HG02943 (cell line): Measurements from ENCODE around the gene BBS5.
"Not testable (repeated sequence)": the region's sequence is repeated elsewhere in the genome, so short reads cannot be mapped to it uniquely, and the experiment has no call there.

Source experiments
- ATAC-seq: cut with Tn5 transposase; IDR thresholded peaks from one replicate; pipeline ENCODE4 v1.9.1; 2021; ENCODE audit warnings: mild to moderate bottlenecking, low read depth, moderate library complexity; ENCODE audit not compliant: unreplicated experiment

BBS5 gene

DNA sequence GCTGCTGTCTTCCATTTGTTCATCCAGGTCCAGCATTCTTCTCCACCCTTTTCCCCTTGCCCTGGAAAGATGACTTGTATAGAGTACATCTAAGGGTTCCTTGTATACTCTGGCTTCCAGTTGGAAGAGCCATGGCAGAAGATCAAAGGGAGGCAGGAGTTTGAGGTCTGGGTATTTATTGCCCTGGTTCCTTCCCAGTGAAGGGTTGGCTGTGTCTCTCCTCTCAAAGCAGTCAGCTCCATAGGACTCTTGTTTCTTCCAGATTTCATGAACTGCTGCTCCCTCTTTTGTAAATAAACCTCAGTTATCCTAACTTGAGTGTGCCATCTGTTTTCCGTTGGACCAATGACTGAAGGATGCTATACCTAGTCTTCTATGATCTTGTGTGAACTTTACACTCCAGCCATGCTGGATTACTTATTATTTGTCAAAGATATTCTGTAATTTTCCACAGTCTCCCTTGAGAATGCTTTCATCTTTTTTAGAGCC lies 6.4 kb downstream of the BBS5 start:
- no peak for ATAC-seq

DNA sequence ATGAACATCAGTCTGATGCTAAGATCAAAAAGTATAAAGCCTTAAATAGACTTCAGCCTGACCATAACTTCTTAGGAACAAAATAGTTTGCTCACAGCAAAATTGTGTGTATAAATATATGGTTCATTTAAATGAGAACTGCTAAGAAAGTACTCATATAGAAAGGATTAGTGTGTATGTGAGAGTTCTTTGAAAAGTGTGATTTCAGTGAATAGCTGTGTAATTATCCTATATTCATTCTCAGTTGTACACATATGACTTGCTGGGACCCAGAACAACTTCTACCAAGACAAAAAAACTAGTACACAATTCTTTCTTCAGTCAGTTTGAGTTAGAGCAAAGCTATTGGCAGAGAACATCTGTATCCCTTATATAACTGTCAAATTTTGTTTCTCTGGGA lies 7.2 kb downstream of the BBS5 start:
- no peak for ATAC-seq

DNA sequence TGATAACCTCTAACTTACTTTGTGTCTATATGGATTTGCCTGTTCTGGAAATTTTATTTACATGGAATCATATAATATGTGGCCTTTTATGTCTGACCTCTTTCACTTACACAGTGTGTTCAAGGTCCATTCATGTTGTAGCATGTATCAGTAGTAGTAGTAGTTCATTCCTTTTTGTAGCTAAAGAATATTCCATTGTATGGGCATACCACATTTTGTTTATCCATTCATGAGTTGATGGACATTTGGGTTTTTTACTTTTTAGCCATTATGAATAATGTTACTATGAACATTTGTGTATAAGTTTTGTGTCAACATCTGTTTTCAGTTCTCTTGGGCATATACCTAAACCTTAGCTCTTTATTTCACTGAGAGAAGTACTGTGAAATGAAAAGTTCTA lies 11.5 kb downstream of the BBS5 start:
- ATAC-seq, result no peak

DNA sequence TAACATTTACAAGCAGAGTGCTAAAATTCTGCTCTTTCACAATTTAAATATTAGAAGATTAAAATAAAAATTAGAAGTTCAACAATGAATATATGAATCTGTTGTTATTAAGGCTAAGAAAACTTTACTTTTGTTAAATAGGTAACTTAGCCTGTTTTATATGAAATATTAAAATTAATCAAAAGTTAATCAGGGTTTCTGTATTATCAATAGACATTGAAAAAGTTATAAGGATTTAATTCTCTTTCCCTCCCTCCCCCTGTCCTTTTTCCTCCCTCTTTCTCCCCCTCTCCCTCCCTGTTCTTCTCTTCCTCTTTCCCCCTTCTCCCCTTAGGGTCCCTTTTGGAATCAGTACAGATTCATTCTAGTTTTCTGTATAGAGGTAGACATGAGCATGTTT lies 12.1 kb downstream of the BBS5 start:
- ATAC-seq, result no peak

DNA sequence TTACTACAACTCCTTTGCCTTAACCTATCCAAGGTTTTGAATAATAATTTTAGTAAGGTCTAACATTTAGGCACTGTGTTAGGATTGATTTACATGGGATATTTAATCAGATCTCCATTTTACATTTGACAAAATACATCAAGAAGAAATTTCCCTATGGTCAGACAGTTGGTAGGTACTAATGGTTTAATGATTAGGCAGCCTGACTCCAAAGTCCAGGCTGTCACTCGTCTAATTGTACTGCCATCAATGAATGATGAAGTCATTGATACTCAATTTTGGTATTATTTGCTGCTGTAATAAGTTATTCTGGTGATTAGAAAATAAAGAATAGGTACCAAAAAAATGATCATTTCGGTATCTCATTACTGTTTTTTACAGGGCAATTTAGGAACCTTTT lies 14.1 kb downstream of the BBS5 start:
- no peak for ATAC-seq

DNA sequence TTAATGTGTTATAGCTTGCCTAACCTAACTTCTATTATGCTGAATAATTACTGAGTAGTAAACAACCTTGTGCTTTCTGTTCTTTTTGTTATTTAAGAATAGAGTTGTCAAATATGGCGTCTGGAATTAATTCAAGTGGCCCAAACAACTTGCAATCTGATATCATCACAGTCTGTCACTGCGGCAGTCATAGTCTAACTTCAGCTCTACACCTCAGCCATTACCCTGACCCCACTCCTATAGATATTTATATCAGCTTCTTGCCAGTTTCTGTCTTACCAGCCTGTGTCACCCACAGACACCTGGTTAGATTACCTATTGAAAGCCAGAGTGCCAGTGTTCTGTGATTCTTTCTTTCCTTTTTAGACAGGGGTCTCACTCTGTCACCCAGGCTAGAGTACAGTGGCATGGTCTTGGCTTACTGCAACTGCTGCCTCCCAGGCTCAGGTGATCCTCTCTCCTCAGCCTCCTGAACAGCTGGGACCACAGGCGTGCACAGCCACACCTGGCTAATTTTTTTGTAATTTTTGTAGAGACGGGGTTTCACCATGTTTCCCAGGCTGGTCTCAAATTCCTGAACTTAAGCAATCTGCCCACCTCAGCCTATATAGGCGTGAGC lies 16.1 kb downstream of the BBS5 start:
- ATAC-seq, result no peak

DNA sequence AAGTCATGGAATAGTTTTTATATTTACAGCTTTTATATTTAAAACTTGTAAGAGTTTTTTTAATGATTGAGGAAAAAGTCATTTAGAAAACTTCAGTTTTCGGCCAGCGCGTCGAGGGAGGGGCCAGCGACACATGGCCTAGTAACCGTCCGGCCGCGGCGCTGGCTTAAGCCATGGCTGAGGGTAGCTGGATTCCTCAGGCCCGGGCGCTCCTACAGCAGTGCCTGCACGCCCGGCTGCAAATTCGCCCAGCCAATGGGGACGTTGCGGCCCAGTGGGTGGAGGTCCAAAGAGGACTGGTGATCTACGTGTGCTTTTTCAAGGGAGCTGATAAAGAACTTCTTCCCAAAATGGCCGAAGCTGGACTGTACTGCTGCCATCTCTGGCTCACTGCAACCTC lies 25.4 kb downstream of the BBS5 start:
- ATAC-seq, result no peak

DNA sequence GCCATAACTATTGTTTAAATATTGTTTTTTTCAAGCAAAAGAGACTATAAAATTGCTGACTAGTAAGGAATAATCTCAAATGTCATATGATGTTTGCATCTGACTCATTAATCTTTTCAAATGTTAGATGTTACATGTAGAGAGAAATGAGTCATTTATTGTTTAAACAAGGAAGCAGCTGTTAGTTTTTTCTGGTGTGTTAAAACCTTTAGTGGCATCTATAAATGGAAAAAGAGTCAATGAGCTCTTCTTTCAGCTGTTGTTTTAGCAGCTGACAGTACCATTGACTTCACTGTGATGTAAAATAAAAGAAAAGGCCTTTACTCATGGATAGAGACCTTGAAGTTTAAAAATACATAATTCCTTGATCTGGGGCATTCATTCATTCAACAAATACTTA lies 28.4 kb downstream of the BBS5 start:
- ATAC-seq, result no peak

DNA sequence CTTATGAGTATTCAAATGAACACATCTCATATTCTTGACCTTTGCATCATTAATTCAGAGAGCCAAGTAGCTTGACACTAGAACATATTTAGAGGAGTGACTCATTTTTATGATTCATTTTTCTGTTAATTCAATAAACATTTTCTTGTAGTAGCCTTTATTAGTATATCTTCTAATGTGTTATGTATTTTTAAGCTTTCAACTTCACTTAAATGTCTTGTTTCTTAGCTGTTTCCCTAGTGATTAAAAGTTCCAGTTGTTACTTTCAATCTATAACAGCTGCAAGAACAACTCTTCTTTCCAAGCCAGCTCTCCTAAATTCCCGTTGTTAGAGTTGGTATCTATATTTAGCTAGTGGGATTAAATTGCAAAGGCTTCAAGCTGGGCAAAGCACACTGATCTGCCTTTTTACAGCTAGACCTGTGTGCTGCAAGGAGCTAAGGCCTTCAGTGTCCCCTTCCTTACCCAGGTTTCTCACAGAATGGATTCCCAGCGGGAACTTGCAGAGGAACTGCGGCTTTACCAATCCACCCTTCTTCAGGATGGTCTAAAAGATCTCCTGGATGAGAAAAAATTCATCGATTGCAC lies 30.1 kb downstream of the BBS5 start, which contains the start of gene KLHL41:
Gene KLHL41, plus strand, starts transcription at position 405 of the 588 bp plus-strand sequence. Its CDS starts 77 bp downstream, at position 482.
- ATAC-seq, result no peak

DNA sequence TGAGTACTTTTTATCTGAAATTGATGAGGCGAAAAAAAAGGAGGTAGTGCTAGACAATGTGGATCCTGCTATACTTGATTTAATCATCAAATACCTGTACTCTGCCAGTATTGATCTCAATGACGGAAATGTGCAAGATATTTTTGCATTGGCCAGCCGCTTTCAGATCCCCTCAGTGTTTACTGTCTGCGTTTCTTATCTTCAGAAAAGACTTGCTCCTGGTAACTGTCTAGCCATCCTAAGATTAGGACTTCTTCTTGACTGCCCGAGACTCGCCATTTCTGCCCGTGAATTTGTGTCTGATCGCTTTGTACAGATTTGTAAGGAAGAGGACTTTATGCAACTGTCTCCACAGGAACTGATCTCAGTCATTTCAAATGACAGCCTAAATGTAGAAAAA lies 30.7 kb downstream of the BBS5 start:
- no peak for ATAC-seq

DNA sequence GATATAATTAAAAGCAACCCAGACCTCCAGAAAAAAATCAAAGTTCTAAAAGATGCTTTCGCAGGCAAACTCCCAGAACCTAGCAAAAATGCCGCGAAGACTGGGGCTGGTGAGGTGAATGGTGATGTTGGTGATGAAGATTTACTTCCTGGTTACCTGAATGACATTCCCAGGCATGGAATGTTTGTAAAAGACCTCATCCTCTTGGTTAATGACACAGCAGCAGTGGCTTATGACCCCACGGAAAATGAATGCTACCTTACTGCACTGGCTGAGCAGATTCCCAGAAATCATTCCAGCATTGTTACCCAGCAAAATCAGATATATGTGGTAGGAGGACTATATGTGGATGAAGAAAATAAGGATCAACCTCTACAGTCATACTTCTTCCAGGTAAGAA lies 31.2 kb downstream of the BBS5 start:
- no peak for ATAC-seq

DNA sequence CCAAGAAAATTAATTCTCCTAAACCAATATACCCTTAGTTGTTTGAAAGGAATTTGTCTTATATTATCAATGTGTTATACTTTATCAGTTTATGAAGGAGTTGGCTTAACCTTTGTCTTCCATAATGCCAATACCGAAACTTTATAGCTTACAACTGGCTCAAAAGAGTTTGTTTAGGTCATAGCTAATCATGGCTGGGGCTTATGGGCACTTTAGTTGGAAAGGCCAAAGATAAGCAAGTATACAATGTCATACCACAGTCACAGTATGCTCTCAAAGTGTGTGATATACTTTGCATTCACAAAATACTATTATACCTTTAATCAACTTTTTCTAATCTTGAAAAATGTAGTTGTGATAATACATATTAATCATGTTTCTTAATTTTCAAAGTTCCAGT lies 32.5 kb downstream of the BBS5 start:
- no peak for ATAC-seq

DNA sequence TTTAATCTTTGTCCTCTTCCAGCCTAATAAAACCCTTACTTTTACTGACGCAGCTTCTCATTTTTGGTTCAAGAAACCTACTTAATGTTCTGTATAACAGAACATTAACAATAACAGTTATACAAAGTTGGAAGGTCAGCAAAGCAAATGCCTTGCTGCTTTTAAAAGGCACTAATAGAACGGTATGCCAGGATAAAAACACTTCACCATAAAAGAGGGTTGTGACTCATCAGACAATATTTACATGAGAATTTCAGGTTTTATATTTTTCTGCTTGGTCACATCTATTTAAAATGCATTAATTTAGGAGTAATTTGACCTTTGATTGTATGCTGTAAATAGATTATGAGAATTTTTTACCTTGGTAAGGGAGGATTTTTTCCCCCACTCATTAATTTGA lies 33.2 kb downstream of the BBS5 start:
- no peak for ATAC-seq

DNA sequence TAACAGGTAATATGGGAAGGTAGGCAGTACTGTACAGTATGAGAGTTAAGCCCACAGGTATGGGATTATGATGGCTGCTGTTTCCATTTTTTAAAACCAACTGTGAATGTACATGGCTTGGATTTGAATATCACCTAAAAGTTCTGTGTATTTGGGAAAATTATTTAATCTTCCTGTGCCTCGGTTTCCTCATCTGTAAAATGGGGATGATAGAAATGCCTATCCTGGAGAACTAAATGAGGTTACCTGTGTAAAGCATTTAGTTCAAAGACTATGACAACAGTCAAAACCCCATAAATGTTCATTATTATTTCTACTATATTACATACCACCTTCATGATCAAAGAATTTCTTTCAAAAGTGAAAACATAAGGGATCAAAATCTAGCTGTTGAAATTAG lies 33.8 kb downstream of the BBS5 start:
- ATAC-seq, result no peak

DNA sequence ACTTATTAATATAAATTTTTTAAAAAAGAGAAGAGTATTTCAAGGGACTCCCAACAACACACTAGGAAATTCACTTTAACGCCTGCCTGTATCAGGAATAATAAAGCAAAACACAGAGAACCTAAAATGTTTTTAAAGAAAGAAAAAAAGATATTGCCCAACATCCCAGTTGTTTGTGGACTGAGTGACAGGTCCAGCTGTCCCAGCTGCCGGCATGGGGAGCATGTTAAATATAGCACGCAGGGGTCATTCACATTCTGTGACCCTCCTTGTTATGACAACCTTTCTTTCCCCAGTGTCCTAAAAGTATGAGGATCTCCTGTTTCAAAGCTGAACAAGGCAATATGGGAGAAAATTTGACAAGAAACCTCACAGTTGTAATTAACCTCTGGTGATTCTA lies 34.6 kb downstream of the BBS5 start:
- no peak for ATAC-seq

DNA sequence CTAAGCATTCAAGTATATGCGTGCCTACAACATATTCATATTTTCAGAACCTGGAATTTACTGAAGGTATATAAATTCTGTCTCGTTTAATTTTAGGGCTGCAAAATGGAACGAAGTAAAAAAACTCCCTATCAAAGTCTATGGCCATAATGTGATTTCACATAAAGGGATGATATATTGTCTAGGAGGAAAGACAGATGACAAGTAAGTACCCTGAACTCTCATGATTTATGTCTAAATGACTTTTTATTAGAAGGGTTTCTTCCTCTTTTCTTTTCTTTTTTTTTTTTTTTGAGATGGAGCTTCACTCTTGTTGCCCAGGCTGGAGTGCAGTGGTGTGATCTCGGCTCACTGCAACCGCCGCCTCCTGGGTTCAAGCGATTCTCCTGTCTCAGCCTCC lies 35.5 kb downstream of the BBS5 start:
- ATAC-seq, result not testable (repeated sequence)

DNA sequence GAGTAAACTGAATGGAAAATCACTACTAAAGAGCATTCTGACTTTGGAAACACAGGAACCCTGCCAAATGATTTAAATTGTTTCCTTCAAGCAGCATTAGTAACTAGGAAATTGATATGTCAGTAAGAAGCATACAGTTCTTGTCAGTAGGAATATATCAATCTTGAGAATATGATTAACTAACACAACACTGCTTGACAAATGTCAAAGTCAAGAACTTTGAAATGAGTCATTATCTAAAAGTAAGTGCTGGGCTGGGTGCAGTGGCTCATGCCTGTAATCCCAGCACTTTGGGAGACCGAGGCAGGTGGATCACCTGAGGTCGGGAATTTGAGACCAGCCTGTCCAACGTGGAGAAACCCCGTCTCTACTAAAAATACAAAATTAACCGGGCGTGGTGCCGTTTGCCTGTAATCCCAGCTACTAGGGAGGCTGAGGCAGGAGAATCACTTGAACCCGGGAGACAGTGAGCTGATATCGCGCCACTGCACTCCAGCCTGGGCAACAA lies 37.2 kb downstream of the BBS5 start:
- ATAC-seq, result not testable (repeated sequence)

DNA sequence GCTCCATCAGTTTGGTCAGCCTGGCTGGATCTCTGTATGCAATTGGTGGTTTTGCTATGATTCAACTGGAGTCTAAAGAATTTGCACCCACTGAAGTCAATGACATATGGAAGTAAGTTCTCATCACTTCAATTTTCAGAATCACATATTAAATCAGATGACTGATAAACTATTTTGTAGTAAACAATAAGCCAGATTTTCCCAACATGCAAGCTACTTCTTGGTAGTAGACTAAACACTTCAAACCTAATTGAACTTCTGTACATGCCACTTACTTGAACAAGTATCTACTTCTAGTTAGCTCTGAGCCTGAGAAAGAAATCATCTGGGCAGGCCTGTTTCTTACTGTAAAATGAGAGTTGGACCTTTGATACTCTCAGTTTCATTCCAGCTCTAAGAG lies 41.6 kb downstream of the BBS5 start:
- no peak for ATAC-seq

DNA sequence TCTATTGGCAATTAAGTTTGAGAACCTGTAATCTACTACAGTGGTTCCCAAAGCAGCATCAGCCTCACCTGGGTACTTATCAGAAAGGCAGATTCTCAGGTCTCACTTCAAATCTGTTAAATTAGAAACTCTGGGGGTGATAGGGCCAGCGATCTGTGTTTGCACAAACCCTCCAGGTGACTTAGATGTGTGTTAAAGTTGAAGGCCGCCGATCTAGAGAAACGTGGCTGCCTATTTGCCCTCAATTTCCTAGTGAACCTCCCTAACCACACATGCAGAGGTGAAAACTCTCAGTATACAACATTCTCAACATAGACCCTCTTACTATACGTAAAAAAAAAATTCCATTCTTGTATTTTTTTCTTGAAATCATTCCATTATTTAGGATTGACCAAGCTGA lies 44.4 kb downstream of the BBS5 start:
- ATAC-seq, result no peak

DNA sequence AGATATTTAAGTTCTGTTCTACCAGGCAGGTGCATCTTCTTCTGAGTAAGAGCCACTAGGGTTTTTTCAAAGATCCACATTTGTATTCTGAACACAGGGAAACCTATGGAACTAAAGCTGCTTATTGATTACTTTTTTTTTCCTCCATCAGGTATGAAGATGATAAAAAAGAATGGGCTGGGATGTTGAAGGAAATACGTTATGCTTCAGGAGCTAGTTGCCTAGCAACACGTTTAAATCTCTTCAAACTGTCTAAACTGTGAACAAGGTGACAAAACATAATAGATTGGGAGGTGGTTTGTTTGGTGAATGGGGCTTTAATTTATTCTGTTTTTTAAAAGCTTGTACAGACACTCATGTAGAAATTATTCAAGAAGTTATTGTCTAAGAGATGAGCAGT lies 46.1 kb downstream of the BBS5 start:
- no peak for ATAC-seq

DNA sequence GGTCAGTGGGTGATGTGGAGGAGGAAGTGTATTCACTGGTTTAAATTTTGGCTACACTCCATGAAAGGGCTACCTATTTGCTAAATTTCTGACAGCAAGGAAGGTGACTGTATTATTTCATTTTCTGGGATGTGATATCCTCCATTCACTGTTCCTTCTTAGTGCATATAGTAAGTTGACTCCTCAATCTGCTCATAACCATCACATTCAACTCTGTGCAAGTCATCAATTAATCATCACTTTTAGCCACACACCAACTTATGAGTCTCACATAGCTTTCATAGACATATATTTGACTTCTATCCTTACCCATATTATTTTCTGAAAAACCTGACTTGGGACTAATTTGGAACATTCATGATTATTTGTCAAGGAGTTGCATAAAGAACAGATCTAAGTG lies 47.2 kb downstream of the BBS5 start:
- ATAC-seq, result no peak

DNA sequence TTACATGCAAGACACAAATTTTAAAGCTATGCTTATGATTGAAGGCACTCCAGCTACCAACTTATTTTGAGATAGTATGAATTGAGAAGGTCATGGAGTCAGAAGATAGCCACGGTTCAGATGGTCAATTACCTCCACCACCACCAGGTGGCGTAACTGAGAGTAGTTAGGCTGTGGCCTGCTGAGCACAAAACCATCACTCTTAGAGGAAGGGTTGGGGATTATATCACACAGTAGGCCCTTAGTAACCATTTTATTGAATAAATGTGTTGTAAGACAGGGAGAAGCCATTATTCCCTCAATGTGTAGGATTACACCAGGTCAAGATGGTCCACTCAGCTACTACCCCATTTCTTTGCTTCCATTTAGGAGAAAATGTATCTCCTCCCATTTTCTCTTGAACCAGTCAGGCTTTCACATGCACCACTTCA lies 49.0 kb downstream of the BBS5 start:
- peak; percentile 65 for ATAC-seq
